H9 (cell line): ENCODE measurements around the gene MEP1B. TPM values are rescaled to one million over a fixed set of nuclear protein-coding genes. Genes with fewer than 3 reads are reported as not detected.

Experiments used
- DNase-seq: peaks from one replicate; pipeline ENCODE4 v3.0.0-alpha.2; 2017
- H2AFZ ChIP-seq: one replicate; pipeline ENCODE4 v1.6.1; 2013; ENCODE audit warnings: mild to moderate bottlenecking, low read length, control low read depth, moderate library complexity
- H2AK5ac ChIP-seq: 2 replicates; pipeline ENCODE4 v1.6.1; 2013; ENCODE audit warnings: low read length, control low read depth, mixed read lengths; ENCODE audit not compliant: insufficient read length
- H2BK120ac ChIP-seq: one replicate; pipeline ENCODE4 v1.6.1; 2013; ENCODE audit warnings: low read depth, mild to moderate bottlenecking, low read length, control low read depth, inconsistent platforms; ENCODE audit not compliant: poor library complexity, severe bottlenecking
- H2BK12ac ChIP-seq: 2 replicates; pipeline ENCODE4 v1.6.1; 2013; ENCODE audit warnings: low read length, control low read depth, mixed read lengths, low read depth; ENCODE audit not compliant: insufficient read length
- H2BK15ac ChIP-seq: 2 replicates; pipeline ENCODE4 v1.6.1; 2013; ENCODE audit warnings: low read depth, low read length, control low read depth
- H2BK20ac ChIP-seq: one replicate; pipeline ENCODE4 v1.6.1; 2013; ENCODE audit warnings: low read depth, mild to moderate bottlenecking, low read length, control low read depth, inconsistent platforms; ENCODE audit not compliant: poor library complexity, severe bottlenecking
- H2BK5ac ChIP-seq: 2 replicates; pipeline ENCODE4 v1.6.1; 2013; ENCODE audit warnings: low read length, control low read depth, mixed read lengths; ENCODE audit not compliant: insufficient read length
- H3K14ac ChIP-seq: 2 replicates; pipeline ENCODE4 v1.6.1; 2013; ENCODE audit warnings: low read length, control low read depth; ENCODE audit not compliant: insufficient read depth
- H3K18ac ChIP-seq: 2 replicates; pipeline ENCODE4 v1.6.1; 2013; ENCODE audit warnings: low read depth, mild to moderate bottlenecking, mixed read lengths, low read length, control low read depth; ENCODE audit not compliant: insufficient read length
- H3K23ac ChIP-seq: 2 replicates; pipeline ENCODE4 v1.6.1; 2013; ENCODE audit warnings: low read length, control low read depth, mixed read lengths, low read depth; ENCODE audit not compliant: insufficient read length
- H3K23me2 ChIP-seq: 2 replicates; pipeline ENCODE4 v1.6.1; 2013; ENCODE audit warnings: low read depth, mild to moderate bottlenecking, mixed read lengths, low read length, control low read depth; ENCODE audit not compliant: insufficient read length, poor library complexity, severe bottlenecking
- H3K27ac ChIP-seq: 2 replicates; pipeline ENCODE4 v1.5.1; 2013; ENCODE audit warnings: low read length, control low read depth, mixed read lengths, low read depth; ENCODE audit not compliant: insufficient read length
- H3K27me3 ChIP-seq: 2 replicates; pipeline ENCODE4 v1.6.1; 2013; ENCODE audit warnings: low read length, control low read depth, inconsistent platforms; ENCODE audit not compliant: insufficient read depth
- H3K4ac ChIP-seq: 2 replicates; pipeline ENCODE4 v1.6.1; 2013; ENCODE audit warnings: low read depth, mild to moderate bottlenecking, control low read depth, inconsistent platforms, low read length, moderate library complexity
- H3K4me1 ChIP-seq: 2 replicates; pipeline ENCODE4 v1.6.1; 2013; ENCODE audit warnings: low read length, control low read depth, inconsistent platforms; ENCODE audit not compliant: insufficient read depth
- H3K4me2 ChIP-seq: 2 replicates; pipeline ENCODE4 v1.6.1; 2013; ENCODE audit warnings: low read length, control low read depth, mixed read lengths; ENCODE audit not compliant: insufficient read length, insufficient read depth
- H3K56ac ChIP-seq: 2 replicates; pipeline ENCODE4 v1.6.1; 2013; ENCODE audit warnings: low read depth, mild to moderate bottlenecking, mixed read lengths, low read length, control low read depth; ENCODE audit not compliant: insufficient read length
- H3K79me1 ChIP-seq: 2 replicates; pipeline ENCODE4 v1.6.1; 2013; ENCODE audit warnings: low read depth, mild to moderate bottlenecking, moderate library complexity, low read length, control low read depth, inconsistent platforms; ENCODE audit not compliant: insufficient read depth, poor library complexity, severe bottlenecking
- H3K79me2 ChIP-seq: 2 replicates; pipeline ENCODE4 v1.6.1; 2013; ENCODE audit warnings: low read length, control low read depth, inconsistent platforms; ENCODE audit not compliant: insufficient read depth
- H3K9ac ChIP-seq: 2 replicates; pipeline ENCODE4 v1.6.1; 2013; ENCODE audit warnings: low read length, control low read depth, mixed read lengths; ENCODE audit not compliant: insufficient read length; ENCODE audit errors: extremely low read depth
- H3K9me3 ChIP-seq: one replicate; pipeline ENCODE4 v1.6.1; 2013; ENCODE audit warnings: low read depth, low read length, inconsistent platforms; ENCODE audit not compliant: control insufficient read depth
- H3T11ph ChIP-seq: one replicate; pipeline ENCODE4 v1.6.1; 2013; ENCODE audit warnings: mild to moderate bottlenecking, low read length, control low read depth, inconsistent platforms
- H4K20me1 ChIP-seq: one replicate; pipeline ENCODE4 v1.6.1; 2013; ENCODE audit not compliant: control insufficient read depth, insufficient read length, insufficient read depth
- H4K5ac ChIP-seq: 2 replicates; pipeline ENCODE4 v1.6.1; 2013; ENCODE audit warnings: low read depth, mild to moderate bottlenecking, mixed read lengths, low read length, control low read depth; ENCODE audit not compliant: insufficient read length
- H4K8ac ChIP-seq: replicated peaks from 2 replicates; pipeline ENCODE4 v1.6.1; 2013; ENCODE audit warnings: low read length, control low read depth, mixed read lengths, low read depth; ENCODE audit not compliant: insufficient read length
- H4K91ac ChIP-seq: 2 replicates; pipeline ENCODE4 v1.6.1; 2013; ENCODE audit warnings: low read depth, mild to moderate bottlenecking, moderate library complexity, mixed read lengths, low read length, control low read depth; ENCODE audit not compliant: insufficient read length
- H3K27ac Mint-ChIP-seq, 3 experiments: 2 replicates in 2 of 3; 3 replicates in 1 of 3; pipeline ENCODE4 v1.8.0; 2020 to 2021; ENCODE audit warnings: mixed read lengths in 3 of 3, mild to moderate bottlenecking in 1 of 3, moderate library complexity in 1 of 3
- H3K27me3 Mint-ChIP-seq: 2 replicates; pipeline ENCODE4 v1.8.0; 2021; ENCODE audit warnings: low read depth, mild to moderate bottlenecking, moderate library complexity, mixed read lengths
- H3K36me3 Mint-ChIP-seq, 3 experiments: 2 replicates in 2 of 3; 3 replicates in 1 of 3; pipeline ENCODE4 v1.8.0; 2020 to 2021; ENCODE audit warnings: low read depth in 3 of 3, mixed read lengths in 3 of 3; ENCODE audit not compliant: insufficient read depth in 1 of 3
- H3K4me1 Mint-ChIP-seq, 2 experiments: 2 replicates each; pipeline ENCODE4 v1.8.0; 2020; ENCODE audit warnings: mixed read lengths in 2 of 2
- H3K4me3 Mint-ChIP-seq, 2 experiments: 2 replicates in 1 of 2; 3 replicates in 1 of 2; pipeline ENCODE4 v1.8.0; 2020 to 2021; ENCODE audit warnings: mild to moderate bottlenecking in 2 of 2, mixed read lengths in 2 of 2, moderate library complexity in 1 of 2
- H3K9me3 Mint-ChIP-seq, 2 experiments: 2 replicates in 1 of 2; 3 replicates in 1 of 2; pipeline ENCODE4 v1.8.0; 2020; ENCODE audit warnings: mild to moderate bottlenecking in 2 of 2, mixed read lengths in 2 of 2, moderate library complexity in 1 of 2
- CTCF ChIP-seq: fragments of 200-600 bp; sonication (generic); conservative IDR thresholded peaks from 3 replicates; pipeline ENCODE4 v1.8.0; 2021; ENCODE audit warnings: antibody characterized with exemption, mild to moderate bottlenecking
- WGBS: extraction: QIAGEN DNeasy Blood & Tissue Kit; methylation state at CpG from one replicate; pipeline ENCODE4 v1.1.7; 2013; ENCODE audit warnings: missing lambda C conversion rate, low lambda C conversion rate, mixed read lengths; ENCODE audit not compliant: insufficient read length; ENCODE audit errors: extremely low coverage; 5-methylcytosine and 5-hydroxymethylcytosine counted together
- total RNA-seq: library from RNA; stranded (reverse); gene quantifications from 2 replicates; pipeline ENCODE4 v1.2.1, GENCODE V29; 2021

MEP1B gene
- total RNA-seq, 1 experiment from 2014 or later: not detected

DNA sequence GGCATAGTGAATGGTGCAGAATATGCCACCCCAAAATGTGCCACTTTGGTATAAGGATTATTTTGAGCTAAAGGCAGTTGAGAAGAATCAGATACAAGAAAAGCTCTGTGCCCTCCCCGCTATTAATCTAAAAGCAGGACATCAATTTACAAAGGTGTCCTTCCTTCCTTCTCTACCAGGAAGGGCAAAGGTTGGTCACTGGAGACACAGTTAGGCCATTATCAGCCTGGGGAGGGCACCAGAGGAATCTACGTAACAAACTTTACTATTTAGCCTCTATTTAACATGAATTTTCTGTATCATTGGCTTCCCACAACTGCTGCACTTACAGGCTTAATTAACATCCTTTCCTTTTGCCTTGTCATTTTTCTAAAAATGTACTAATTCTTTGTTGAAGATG lies 52.6 kb downstream of the MEP1B start:
- TF ChIP-seq CTCF: no peak
- no peak overlapping the region for H3T11ph ChIP-seq

More for the DNA sequence above, 52.6 kb downstream of the MEP1B start:
- no peak for DNase-seq
- no peaks in the 10 kb centered on the region; the same call in 1 of the 2 replicates for H3K79me2 ChIP-seq
- WGBS: no CpG with 5 or more reads among the region's 2 CpGs
- no peak overlapping the region for H3K14ac ChIP-seq
- H2AK5ac ChIP-seq: no peak overlapping the region
- H3K27ac ChIP-seq: no peak overlapping the region
- H3K9ac ChIP-seq: no peak overlapping the region
- no peak overlapping the region for H3K4me2 ChIP-seq
- no peak overlapping the region for H3K4ac ChIP-seq
- H2BK15ac ChIP-seq: no peak overlapping the region
- H3K4me1 Mint-ChIP-seq: peaks cover 45% of the 10 kb centered on the region in 2 experiments
- H3K4me1 ChIP-seq: no peaks in the 10 kb centered on the region; the same call in 1 of the 2 replicates
- no peak overlapping the region for H4K5ac ChIP-seq
- no peaks in the 10 kb centered on the region for H3K79me1 ChIP-seq
- H3K23me2 ChIP-seq: no peaks in the 10 kb centered on the region
- no peaks in the 10 kb centered on the region for H3K9me3 ChIP-seq
- H2BK120ac ChIP-seq: no peak overlapping the region
- H3K27me3 ChIP-seq: no peaks in the 10 kb centered on the region
- no peak overlapping the region for H4K8ac ChIP-seq
- H3K9me3 Mint-ChIP-seq: no peaks in the 10 kb centered on the region
- no peaks in the 10 kb centered on the region for H3K27me3 Mint-ChIP-seq
- no peak overlapping the region for H2BK5ac ChIP-seq
- no peak overlapping the region for H3K4me3 Mint-ChIP-seq
- H3K27ac Mint-ChIP-seq: no peak overlapping the region
- H2BK12ac ChIP-seq: no peak overlapping the region
- no peak overlapping the region for H2AFZ ChIP-seq
- H3K18ac ChIP-seq: no peak overlapping the region
- H3K56ac ChIP-seq: no peak overlapping the region
- no peaks in the 10 kb centered on the region for H3K36me3 Mint-ChIP-seq
- H2BK20ac ChIP-seq: no peak overlapping the region
- H4K91ac ChIP-seq: no peak overlapping the region
- no peak overlapping the region for H3K23ac ChIP-seq
- no peaks in the 10 kb centered on the region for H4K20me1 ChIP-seq
